DND-41 (cell line): ENCODE measurements around the gene PHLDB2.

Experiments
- ATAC-seq: fragments of 200-7000 bp; cut with Tn5 transposase; 3 replicates; pipeline ENCODE4 v1.9.1; 2021; ENCODE audit warnings: low read depth; ENCODE audit not compliant: insufficient read depth
- DNase-seq: peaks from one replicate; pipeline ENCODE4 v3.0.0-alpha.2; 2020
- H2AFZ ChIP-seq: 2 replicates; pipeline ENCODE4 v1.6.0; 2012; ENCODE audit warnings: low read depth, low read length
- H3K27ac ChIP-seq: 2 replicates; pipeline ENCODE4 v1.5.1; 2012; ENCODE audit warnings: low read length, inconsistent platforms
- H3K27me3 ChIP-seq: fragments of 200-600 bp; sonication (generic); 2 replicates; pipeline ENCODE4 v1.6.0; 2012; ENCODE audit warnings: low read length, mild to moderate bottlenecking, inconsistent platforms; ENCODE audit not compliant: insufficient read depth, poor library complexity
- H3K36me3 ChIP-seq: 2 replicates; pipeline ENCODE4 v1.5.1; 2012; ENCODE audit warnings: low read length, inconsistent platforms; ENCODE audit not compliant: insufficient read depth
- H3K4me1 ChIP-seq: 2 replicates; pipeline ENCODE4 v1.5.1; 2012; ENCODE audit warnings: mild to moderate bottlenecking, low read length; ENCODE audit not compliant: insufficient read depth
- H3K4me2 ChIP-seq: 2 replicates; pipeline ENCODE4 v1.6.0; 2012; ENCODE audit warnings: mild to moderate bottlenecking, moderate library complexity, low read length, inconsistent platforms; ENCODE audit not compliant: insufficient read depth
- H3K4me3 ChIP-seq, 2 experiments: fragments of 200-600 bp in 1 of 2; shearing (Covaris generic) in 1 of 2; 2 replicates each; pipeline ENCODE4 v1.5.1; 2012 to 2016; ENCODE audit warnings: inconsistent platforms in 2 of 2, low read length in 2 of 2, mild to moderate bottlenecking in 2 of 2, low read depth in 1 of 2, moderate library complexity in 1 of 2
- H3K79me2 ChIP-seq: 2 replicates; pipeline ENCODE4 v1.6.0; 2012; ENCODE audit warnings: low read length, inconsistent platforms; ENCODE audit not compliant: insufficient read depth
- H3K9ac ChIP-seq: 2 replicates; pipeline ENCODE4 v1.6.0; 2012; ENCODE audit warnings: low read depth, mild to moderate bottlenecking, inconsistent platforms, low read length, moderate library complexity
- H3K9me3 ChIP-seq: 2 replicates; pipeline ENCODE4 v1.5.1; 2012; ENCODE audit warnings: low read length, moderate library complexity, mild to moderate bottlenecking, inconsistent platforms; ENCODE audit not compliant: insufficient read depth, severe bottlenecking
- H4K20me1 ChIP-seq: 2 replicates; pipeline ENCODE4 v1.6.0; 2012; ENCODE audit warnings: low read length; ENCODE audit not compliant: insufficient read depth
- EZH2 ChIP-seq: IDR thresholded peaks from 3 replicates; pipeline ENCODE4 v1.6.1; 2012; ENCODE audit warnings: borderline replicate concordance, low read depth, mild to moderate bottlenecking, moderate library complexity, low read length, inconsistent platforms; ENCODE audit not compliant: severe bottlenecking
- TF ChIP-seq, protein P1 (sequence below): IDR thresholded peaks from 2 replicates; pipeline ENCODE4 v1.5.1; 2012; ENCODE audit warnings: borderline replicate concordance, low read length, moderate library complexity, mild to moderate bottlenecking; ENCODE audit not compliant: poor library complexity, severe bottlenecking; ENCODE audit errors: extremely low read depth

Gene PHLDB2

DNA sequence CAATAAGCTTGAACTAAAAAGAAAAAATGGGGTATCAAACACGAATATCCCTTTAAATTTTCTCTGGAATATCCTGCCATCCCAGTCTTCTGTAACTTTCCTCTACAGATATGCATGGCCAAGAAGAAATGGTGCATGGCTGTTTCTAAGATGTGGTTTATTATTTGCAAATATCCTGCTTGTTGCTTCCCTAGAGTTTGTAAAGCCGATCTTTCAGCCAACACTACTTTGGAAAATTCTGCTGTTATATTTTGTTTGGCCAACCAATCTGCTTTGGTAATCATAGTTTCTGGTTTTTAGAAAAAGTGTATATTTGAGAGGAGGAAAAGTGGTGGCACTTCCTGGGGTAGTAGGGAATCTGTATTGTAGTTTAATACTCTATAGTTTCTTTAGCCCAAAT lies 13.9 kb downstream of the PHLDB2 start:
- Histone ChIP-seq H3K27me3 (no peaks in the 10 kb centered on the region), H2AFZ (no peak overlapping the region), H3K4me3 (no peak overlapping the region), H3K4me1 (no peaks in the 10 kb centered on the region), H3K9me3 (no peaks in the 10 kb centered on the region), H3K9ac (no peak overlapping the region), H4K20me1 (no peaks in the 10 kb centered on the region), H3K79me2 (no peaks in the 10 kb centered on the region), H3K36me3 (no peaks in the 10 kb centered on the region), H3K4me2 (no peak overlapping the region), H3K27ac (no peak overlapping the region)
- no peak for TF ChIP-seq EZH2
- TF ChIP-seq, protein P1, sequence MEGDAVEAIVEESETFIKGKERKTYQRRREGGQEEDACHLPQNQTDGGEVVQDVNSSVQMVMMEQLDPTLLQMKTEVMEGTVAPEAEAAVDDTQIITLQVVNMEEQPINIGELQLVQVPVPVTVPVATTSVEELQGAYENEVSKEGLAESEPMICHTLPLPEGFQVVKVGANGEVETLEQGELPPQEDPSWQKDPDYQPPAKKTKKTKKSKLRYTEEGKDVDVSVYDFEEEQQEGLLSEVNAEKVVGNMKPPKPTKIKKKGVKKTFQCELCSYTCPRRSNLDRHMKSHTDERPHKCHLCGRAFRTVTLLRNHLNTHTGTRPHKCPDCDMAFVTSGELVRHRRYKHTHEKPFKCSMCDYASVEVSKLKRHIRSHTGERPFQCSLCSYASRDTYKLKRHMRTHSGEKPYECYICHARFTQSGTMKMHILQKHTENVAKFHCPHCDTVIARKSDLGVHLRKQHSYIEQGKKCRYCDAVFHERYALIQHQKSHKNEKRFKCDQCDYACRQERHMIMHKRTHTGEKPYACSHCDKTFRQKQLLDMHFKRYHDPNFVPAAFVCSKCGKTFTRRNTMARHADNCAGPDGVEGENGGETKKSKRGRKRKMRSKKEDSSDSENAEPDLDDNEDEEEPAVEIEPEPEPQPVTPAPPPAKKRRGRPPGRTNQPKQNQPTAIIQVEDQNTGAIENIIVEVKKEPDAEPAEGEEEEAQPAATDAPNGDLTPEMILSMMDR = no peak
- ATAC-seq (no peak), DNase-seq (no peak)

DNA sequence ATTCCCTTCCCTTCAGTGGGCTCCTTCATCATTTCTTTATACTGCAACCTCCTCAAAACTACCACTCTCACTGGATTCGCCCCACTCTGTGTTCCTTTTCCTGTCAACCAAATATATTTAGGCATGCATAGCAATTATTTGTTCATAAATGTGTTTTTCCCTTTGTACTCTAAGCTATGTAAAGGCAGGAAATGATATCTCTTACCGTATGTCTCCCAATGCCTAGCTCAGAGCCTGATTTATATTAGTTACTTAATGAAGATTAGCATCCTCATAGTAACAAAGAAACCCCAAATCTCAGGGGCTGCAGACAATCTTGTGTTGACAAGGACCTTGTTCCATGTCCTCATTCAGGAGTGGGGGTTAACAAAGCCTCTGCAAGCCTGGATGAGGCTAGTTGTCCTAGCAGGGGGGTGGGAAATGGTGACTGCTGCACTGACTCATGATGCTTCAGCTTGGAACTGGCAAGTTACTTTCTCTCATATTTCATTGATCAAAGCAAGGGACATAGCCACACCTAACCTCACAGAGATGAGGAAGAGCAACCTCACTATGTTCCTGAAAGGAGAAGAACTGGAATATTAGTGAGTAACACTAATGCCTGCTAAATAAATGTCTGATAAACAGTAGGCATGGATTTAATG lies 15.2 kb downstream of the PHLDB2 start:
- Histone ChIP-seq H3K9ac (no peak overlapping the region), H3K9me3 (no peaks in the 10 kb centered on the region), H3K27ac (no peak overlapping the region), H3K4me2 (no peak overlapping the region), H3K36me3 (no peaks in the 10 kb centered on the region), H2AFZ (no peak overlapping the region), H3K27me3 (no peaks in the 10 kb centered on the region), H3K4me1 (no peaks in the 10 kb centered on the region), H3K79me2 (no peaks in the 10 kb centered on the region), H4K20me1 (no peaks in the 10 kb centered on the region), H3K4me3 (no peak overlapping the region)
- TF ChIP-seq, protein P1 = no peak
- no peak for TF ChIP-seq EZH2
- DNase-seq (no peak), ATAC-seq (no peak)

- no peak overlapping the region for H2AFZ ChIP-seq
- no peaks in the 10 kb centered on the region for H3K79me2 ChIP-seq
- ATAC-seq = no peak
- DNase-seq = no peak
- H3K4me1 ChIP-seq = no peaks in the 10 kb centered on the region
- H3K27ac ChIP-seq = no peak overlapping the region
- no peak for TF ChIP-seq EZH2
- TF ChIP-seq, protein P1 = no peak
- H3K9me3 ChIP-seq = no peaks in the 10 kb centered on the region
- H3K4me2 ChIP-seq = no peak overlapping the region
- no peak overlapping the region for H3K9ac ChIP-seq
- no peaks in the 10 kb centered on the region for H4K20me1 ChIP-seq
- H3K4me3 ChIP-seq = no peak overlapping the region
- no peaks in the 10 kb centered on the region for H3K27me3 ChIP-seq
- no peaks in the 10 kb centered on the region for H3K36me3 ChIP-seq
These were observed 22.4 kb downstream of the PHLDB2 start for GRCh38 chr3:111881480-111881879.
